ENCODE measurements around the gene TMPRSS2. TPM values are rescaled to one million over a fixed set of nuclear protein-coding genes. Genes with fewer than 3 reads are reported as not detected.

Gene TMPRSS2
- total RNA-seq, 1 donor from 2014 or later: 1.3 TPM

GRCh38 chr21:41453198-41453597 lies 54.8 kb downstream of the TMPRSS2 start:
- Mint-ChIP-seq H3K36me3 (peaks cover 16% of the 10 kb centered on the region), H3K27me3 (ENCODE audit: low read depth) (no peaks in the 10 kb centered on the region), H3K4me3 (no peak overlapping the region), H3K4me1 (no peaks in the 10 kb centered on the region), H3K27ac (no peak overlapping the region), H3K9me3 (no peaks in the 10 kb centered on the region)
- TF ChIP-seq CTCF (IDR thresholded peaks at IDR 0.05; ENCODE audit: unreplicated experiment): no peak
- DNase-seq (ENCODE audit: low spot score in 2 of 2, unreplicated experiment in 2 of 2): no peak

DNA sequence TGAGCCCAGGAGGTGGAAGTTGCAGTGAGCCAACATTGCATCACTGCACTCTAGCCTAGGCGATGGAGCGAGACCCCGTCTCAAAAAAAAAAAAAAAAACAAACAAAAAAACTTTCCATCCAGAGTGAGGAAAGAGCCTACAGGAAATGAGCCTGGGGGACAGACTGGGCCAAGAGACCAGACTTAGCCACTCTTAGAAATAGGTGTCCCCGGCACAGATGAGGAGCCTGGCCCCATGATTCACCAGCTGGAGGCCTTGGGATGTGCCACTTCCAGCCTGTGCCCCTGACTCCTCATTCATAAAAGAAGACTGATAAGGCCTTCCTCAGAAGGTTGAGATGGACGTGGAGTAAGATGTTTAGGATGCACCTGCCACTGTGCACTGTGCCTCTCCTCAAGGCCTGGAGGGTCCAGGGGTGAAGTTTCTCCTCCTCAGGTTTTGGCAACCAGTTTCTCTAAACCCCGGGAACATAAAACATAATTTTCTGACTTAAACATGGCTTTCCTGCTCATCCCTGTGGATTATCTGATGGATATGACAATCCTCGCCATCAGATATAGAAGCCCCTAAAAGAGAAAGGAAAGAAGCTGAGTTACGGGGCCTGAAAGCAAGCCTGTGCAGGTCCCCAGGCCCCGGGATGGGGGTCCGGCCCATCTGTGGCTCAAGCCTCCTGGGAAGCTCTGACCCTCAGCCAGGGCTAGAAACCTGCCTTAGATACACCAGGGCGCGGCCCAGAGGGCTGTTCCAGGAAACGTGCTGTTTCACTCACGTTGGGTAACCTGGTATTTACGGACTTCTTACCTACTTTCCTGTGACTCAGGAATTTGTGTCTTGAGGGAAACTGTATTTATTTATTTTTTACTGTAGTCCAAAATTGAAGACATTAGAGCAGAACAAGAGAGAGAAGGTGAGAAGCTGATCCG lies 55.9 kb downstream of the TMPRSS2 start:
- Mint-ChIP-seq H3K9me3 (no peaks in the 10 kb centered on the region), H3K4me1 (no peaks in the 10 kb centered on the region), H3K27me3 (ENCODE audit: low read depth) (no peaks in the 10 kb centered on the region), H3K36me3 (peaks cover 24% of the 10 kb centered on the region), H3K27ac (no peak overlapping the region), H3K4me3 (no peak overlapping the region)
- no peak for TF ChIP-seq CTCF (IDR thresholded peaks at IDR 0.05; ENCODE audit: unreplicated experiment)
- no peak for DNase-seq (ENCODE audit: low spot score in 2 of 2, unreplicated experiment in 2 of 2)

DNA sequence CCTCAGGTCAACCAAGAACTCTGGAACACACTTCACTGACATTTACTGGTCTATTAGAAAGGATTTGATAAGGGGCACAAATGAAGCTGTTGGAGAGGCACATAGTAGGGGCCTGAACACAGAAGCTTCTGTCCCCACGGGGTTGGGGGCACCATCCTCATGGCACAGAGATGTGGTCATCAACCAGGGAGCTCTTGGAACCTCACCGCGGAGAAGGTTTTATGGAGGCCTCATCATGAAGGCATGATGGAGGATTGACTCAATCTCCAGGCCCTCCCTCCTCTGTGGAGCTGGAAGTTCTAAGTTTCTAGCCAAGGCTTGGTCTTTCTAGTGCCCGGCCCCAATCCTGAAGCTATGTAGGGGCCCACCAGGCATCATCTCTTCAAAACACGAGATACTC lies 58.3 kb downstream of the TMPRSS2 start:
- Mint-ChIP-seq H3K27ac (no peak overlapping the region), H3K4me1 (no peaks in the 10 kb centered on the region), H3K27me3 (ENCODE audit: low read depth) (no peaks in the 10 kb centered on the region), H3K36me3 (peaks cover 32% of the 10 kb centered on the region), H3K4me3 (no peak overlapping the region), H3K9me3 (no peaks in the 10 kb centered on the region)
- no peak for TF ChIP-seq CTCF (IDR thresholded peaks at IDR 0.05; ENCODE audit: unreplicated experiment)
- no peak for DNase-seq (ENCODE audit: low spot score in 2 of 2, unreplicated experiment in 2 of 2)

DNA sequence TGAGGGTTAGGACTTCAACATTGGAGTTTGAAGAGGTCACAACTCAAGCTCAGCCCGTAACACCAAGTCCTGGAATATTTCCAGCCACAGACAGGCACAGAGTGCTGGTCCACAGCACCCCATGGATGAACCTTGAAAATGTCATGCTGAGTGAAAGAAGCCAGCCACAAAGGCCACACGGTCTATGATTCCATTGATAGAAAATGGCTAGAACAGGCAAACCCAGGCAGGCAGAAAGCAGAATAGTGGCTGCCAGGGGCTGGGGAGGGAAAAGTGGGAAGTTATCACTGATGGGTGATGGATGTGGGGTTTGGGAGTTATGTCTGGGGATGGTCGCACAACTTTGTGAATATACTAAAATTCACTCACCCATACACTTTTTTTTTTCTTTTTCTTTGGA lies 60.6 kb downstream of the TMPRSS2 start:
- H3K9me3 Mint-ChIP-seq: no peaks in the 10 kb centered on the region

DNA sequence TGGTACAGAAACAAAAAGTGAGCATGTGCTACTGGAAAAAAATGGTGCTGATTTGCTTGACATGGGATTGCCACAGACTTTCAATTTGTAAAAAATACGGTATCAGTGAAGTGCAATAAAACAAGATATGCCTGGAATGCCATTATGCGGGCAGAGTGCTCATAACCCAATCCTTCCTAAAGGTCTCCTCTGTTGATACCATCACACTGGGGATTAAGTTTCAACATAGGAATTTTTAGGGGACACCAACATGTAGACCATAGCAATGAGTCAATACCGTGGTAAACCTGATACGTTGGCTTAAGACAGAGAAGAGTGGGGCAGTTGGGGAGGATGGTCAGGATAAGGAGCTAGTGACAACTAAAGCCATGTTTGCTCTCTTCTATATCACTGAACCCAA lies 61.4 kb downstream of the TMPRSS2 start:
- Mint-ChIP-seq H3K27ac (no peak overlapping the region), H3K9me3 (no peaks in the 10 kb centered on the region), H3K36me3 (peaks cover 36% of the 10 kb centered on the region), H3K27me3 (ENCODE audit: low read depth) (no peaks in the 10 kb centered on the region), H3K4me1 (no peaks in the 10 kb centered on the region), H3K4me3 (no peak overlapping the region)
- TF ChIP-seq CTCF (IDR thresholded peaks at IDR 0.05; ENCODE audit: unreplicated experiment): no peak
- DNase-seq (ENCODE audit: low spot score in 2 of 2, unreplicated experiment in 2 of 2): no peak

More for the DNA sequence above, 60.6 kb downstream of the TMPRSS2 start:
- Mint-ChIP-seq H3K36me3 (peaks cover 37% of the 10 kb centered on the region), H3K27ac (no peak overlapping the region), H3K4me1 (no peaks in the 10 kb centered on the region), H3K4me3 (no peak overlapping the region), H3K27me3 (ENCODE audit: low read depth) (no peaks in the 10 kb centered on the region)
- no peak for TF ChIP-seq CTCF (IDR thresholded peaks at IDR 0.05; ENCODE audit: unreplicated experiment)
- no peak for DNase-seq (ENCODE audit: low spot score in 2 of 2, unreplicated experiment in 2 of 2)

Measured in mesothelial cell of epicardium (in vitro differentiated cells).